CD4-positive, alpha-beta T cell treated with Interleukin-10 for 1 hour (primary cell): ENCODE data around the gene ATF6.
"Not testable (repeated sequence)": the region's sequence is repeated elsewhere in the genome, so short reads cannot be mapped to it uniquely, and the experiment has no call there.

Experiments used
- DNase-seq: peaks from one replicate; pipeline ENCODE4 v3.0.0-alpha.2; 2020

Gene ATF6

GRCh38 chr1:161782886-161783285 lies 16.8 kb downstream of the ATF6 start:
- DNase-seq = no peak

GRCh38 chr1:161784968-161785367 lies 18.8 kb downstream of the ATF6 start:
- no peak for DNase-seq

GRCh38 chr1:161787355-161787754 lies 21.2 kb downstream of the ATF6 start:
- DNase-seq = no peak

GRCh38 chr1:161790587-161791317 lies 24.6 kb downstream of the ATF6 start:
- DNase-seq = no peak

- no peak for DNase-seq
Measured at GRCh38 chr1:161791904-161792655, 26.0 kb downstream of the ATF6 start.

- peak; percentile 61 for DNase-seq
Measured at GRCh38 chr1:161792740-161793139, 26.6 kb downstream of the ATF6 start.

GRCh38 chr1:161799792-161800191 lies 33.7 kb downstream of the ATF6 start:
- no peak for DNase-seq

GRCh38 chr1:161801955-161802354 lies 35.8 kb downstream of the ATF6 start:
- no peak for DNase-seq

GRCh38 chr1:161803181-161803580 lies 37.1 kb downstream of the ATF6 start:
- DNase-seq = no peak

- DNase-seq = no peak
Measured at GRCh38 chr1:161805399-161806197, 39.5 kb downstream of the ATF6 start.

- DNase-seq = not testable (repeated sequence)
Measured at GRCh38 chr1:161809202-161809601, 43.1 kb downstream of the ATF6 start.

GRCh38 chr1:161809656-161810055 lies 43.5 kb downstream of the ATF6 start:
- DNase-seq = not testable (repeated sequence)

GRCh38 chr1:161810780-161811179 lies 44.7 kb downstream of the ATF6 start:
- DNase-seq = no peak

GRCh38 chr1:161816201-161816600 lies 50.1 kb downstream of the ATF6 start:
- DNase-seq = no peak

- DNase-seq = no peak
Measured at GRCh38 chr1:161817176-161817730, 51.1 kb downstream of the ATF6 start.

GRCh38 chr1:161820914-161821313 lies 54.8 kb downstream of the ATF6 start:
- DNase-seq = no peak

- DNase-seq = no peak
Measured at GRCh38 chr1:161824618-161825017, 58.5 kb downstream of the ATF6 start.

GRCh38 chr1:161825831-161826230 lies 59.7 kb downstream of the ATF6 start:
- no peak for DNase-seq

GRCh38 chr1:161826478-161826877 lies 60.4 kb downstream of the ATF6 start:
- DNase-seq = no peak

GRCh38 chr1:161827786-161828185 lies 61.7 kb downstream of the ATF6 start:
- no peak for DNase-seq

GRCh38 chr1:161832299-161832907 lies 66.3 kb downstream of the ATF6 start:
- DNase-seq = peak; percentile 19

GRCh38 chr1:161834967-161835550 lies 68.9 kb downstream of the ATF6 start:
- DNase-seq = no peak
